Spinal cord (tissue), 10 donors: ENCODE measurements around the gene C17orf113. TPM values are rescaled to one million over a fixed set of nuclear protein-coding genes. Genes with fewer than 3 reads are reported as not detected.

ENCODE experiments used
- DNase-seq, 6 donors: peaks; one replicate each; pipeline versions ENCODE4 v3.0.0 to v3.0.0-alpha.2; 2013 to 2015; ENCODE audit warnings: low spot score in 6 of 6, low read depth in 4 of 6
- H3K27ac ChIP-seq: one replicate; pipeline ENCODE4 v1.5.1; 2013; ENCODE audit warnings: low read depth, low read length, control low read depth
- H3K27me3 ChIP-seq: one replicate; pipeline ENCODE4 v1.6.1; 2013; ENCODE audit warnings: low read length; ENCODE audit not compliant: control insufficient read depth, insufficient read depth
- H3K36me3 ChIP-seq: one replicate; pipeline ENCODE4 v1.6.1; 2013; ENCODE audit warnings: low read length; ENCODE audit not compliant: control insufficient read depth, insufficient read depth
- H3K4me1 ChIP-seq: one replicate; pipeline ENCODE4 v1.6.1; 2013; ENCODE audit warnings: low read length; ENCODE audit not compliant: control insufficient read depth, insufficient read depth
- H3K4me3 ChIP-seq: one replicate; pipeline ENCODE4 v1.5.1; 2013; ENCODE audit warnings: low read depth, low read length, control low read depth
- H3K9me3 ChIP-seq: one replicate; pipeline ENCODE4 v1.6.1; 2013; ENCODE audit warnings: low read length; ENCODE audit not compliant: control insufficient read depth, insufficient read depth
- WGBS: methylation state at CpG from one replicate; pipeline ENCODE4 v1.1.5; 2013; ENCODE audit warnings: missing lambda C conversion rate; ENCODE audit not compliant: insufficient coverage; 5-methylcytosine and 5-hydroxymethylcytosine counted together
- polyA plus RNA-seq, 2 donors: library from polyadenylated mRNA; unstranded; fragments of 120-200 nt; gene quantifications; one replicate each; pipeline ENCODE4 v1.2.1, GENCODE V29; 2013; ENCODE audit not compliant: insufficient read length in 2 of 2
- total RNA-seq, 2 donors: library from RNA; depleted of rRNA in 1 of 2; stranded (reverse); fragments of 120-200 nt in 1 of 2; fragments of >200 nt in 1 of 2; gene quantifications; one replicate each; pipeline versions ENCODE4 v1.2.3 to v1.2.4, GENCODE V29; 2013 to 2014
- donor health status: healthy.

The C17orf113 gene
- total and polyA plus RNA-seq, 4 donors, result 3.0 to 4.5 (median 3.2) TPM

- no peak overlapping the region for H3K4me3 ChIP-seq
- H3K27ac ChIP-seq, result no peak overlapping the region
- no peaks in the 10 kb centered on the region for H3K9me3 ChIP-seq
- peaks cover 31% of the 10 kb centered on the region for H3K27me3 ChIP-seq
- no peak for DNase-seq
- no peaks in the 10 kb centered on the region for H3K36me3 ChIP-seq
- WGBS, result 6% methylated on average over 62 of the region's 67 CpGs
- peaks cover 9% of the 10 kb centered on the region for H3K4me1 ChIP-seq
Measured at GRCh38 chr17:42072323-42073187, 22.2 kb upstream of the C17orf113 start.

GRCh38 chr17:42071810-42072209 is 21.4 kb upstream of the C17orf113 start:
- no peak overlapping the region for H3K27ac ChIP-seq
- H3K9me3 ChIP-seq, result no peaks in the 10 kb centered on the region
- DNase-seq, result no peak
- no peaks in the 10 kb centered on the region for H3K36me3 ChIP-seq
- H3K4me3 ChIP-seq, result no peak overlapping the region
- peaks cover 12% of the 10 kb centered on the region for H3K4me1 ChIP-seq
- WGBS, result no CpG with 5 or more reads among the region's 3 CpGs
- peaks cover 31% of the 10 kb centered on the region for H3K27me3 ChIP-seq

DNA sequence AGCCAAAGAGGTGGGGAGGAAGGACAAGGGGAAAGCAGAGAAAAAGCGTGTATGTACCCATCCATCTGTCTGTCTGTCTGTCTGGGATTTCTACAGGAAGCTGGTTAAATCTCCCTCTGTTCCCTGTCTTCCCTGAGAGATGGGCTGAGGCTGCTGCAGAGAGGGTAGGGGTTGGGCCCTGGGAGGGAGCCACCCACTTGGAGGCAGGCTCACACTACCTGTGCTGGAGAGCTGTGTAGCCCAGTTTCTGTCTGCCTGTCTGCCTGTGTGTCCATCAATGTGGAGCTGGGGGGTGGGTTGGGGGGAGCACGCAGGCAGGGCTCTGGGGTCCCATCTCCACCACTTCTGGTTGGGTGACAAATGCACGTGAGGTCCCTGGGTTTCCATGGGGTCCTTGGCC is 18.6 kb upstream of the C17orf113 start:
- 82% methylated on average over 2 of the region's 3 CpGs for WGBS
- Histone ChIP-seq H3K4me3 (no peak overlapping the region), H3K4me1 (peaks cover 15% of the 10 kb centered on the region), H3K27me3 (peaks cover 31% of the 10 kb centered on the region), H3K27ac (no peak overlapping the region), H3K36me3 (no peaks in the 10 kb centered on the region), H3K9me3 (no peaks in the 10 kb centered on the region)
- no peak for DNase-seq

DNA sequence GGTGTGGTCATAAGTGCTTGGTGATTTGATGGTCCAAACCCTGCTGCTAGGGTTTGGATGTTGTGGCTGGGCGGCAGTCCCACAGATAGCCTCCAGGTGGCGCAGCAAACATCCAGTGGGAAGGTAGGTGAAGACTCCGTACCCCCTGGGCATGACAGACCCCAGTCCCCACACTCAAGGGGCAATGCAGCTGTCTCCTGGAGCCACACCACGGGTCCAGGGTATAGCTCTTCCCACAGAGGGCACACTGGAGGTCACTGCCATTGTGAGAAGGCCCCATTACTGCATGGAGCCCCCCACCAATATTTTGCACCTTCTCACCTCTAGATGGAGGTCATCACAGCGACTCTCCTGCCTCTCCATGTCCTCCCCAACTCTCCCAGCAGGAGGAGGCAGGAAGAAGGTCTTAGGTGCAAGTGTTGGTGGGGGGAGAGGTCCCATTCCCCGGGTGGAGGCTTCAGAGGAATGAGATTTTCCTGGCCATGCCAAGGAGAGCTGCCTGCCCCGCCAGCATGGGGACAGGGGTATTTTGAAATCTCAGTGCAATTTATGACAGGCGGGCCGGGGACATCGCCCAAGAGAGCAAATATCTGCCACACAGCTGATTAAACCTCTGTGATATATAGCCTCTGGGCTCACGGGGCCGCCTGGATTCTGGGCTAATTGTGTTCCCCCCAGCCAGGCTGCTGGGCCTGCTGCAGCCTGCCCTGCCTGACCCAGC is 17.1 kb upstream of the C17orf113 start:
- peak in 4 of 6 donors; percentile 11 to 55 (median 38) for DNase-seq

DNA sequence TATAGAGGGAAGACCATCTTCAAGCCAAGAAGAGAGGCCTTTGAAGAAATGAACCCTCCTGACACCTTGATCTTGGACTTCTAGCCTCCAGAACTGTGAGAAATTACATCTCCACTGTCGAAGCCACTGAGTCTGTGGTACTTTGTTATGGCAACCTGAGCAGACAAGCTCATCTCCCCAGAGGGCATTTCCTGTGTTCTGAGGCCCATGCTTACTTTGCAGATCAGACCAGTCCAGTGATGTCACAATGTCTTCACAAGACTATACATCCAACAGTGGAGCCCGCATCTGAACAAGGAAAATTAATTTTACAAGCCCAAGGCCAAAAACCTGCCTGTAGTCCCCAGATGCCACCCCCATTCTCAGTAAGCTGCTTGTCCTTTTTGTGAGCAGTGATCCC is 14.8 kb upstream of the C17orf113 start:
- Histone ChIP-seq H3K4me3 (no peak overlapping the region), H3K27me3 (no peaks in the 10 kb centered on the region), H3K36me3 (no peaks in the 10 kb centered on the region), H3K27ac (no peak overlapping the region), H3K4me1 (peaks cover 19% of the 10 kb centered on the region), H3K9me3 (no peaks in the 10 kb centered on the region)
- no peak for DNase-seq
- 60% methylated on average over 1 of the region's 2 CpGs for WGBS

More for the DNA sequence above, 17.1 kb upstream of the C17orf113 start:
- Histone ChIP-seq H3K36me3 (no peaks in the 10 kb centered on the region), H3K27me3 (peaks cover 18% of the 10 kb centered on the region), H3K4me1 (peaks cover 19% of the 10 kb centered on the region), H3K27ac (no peak overlapping the region), H3K9me3 (no peaks in the 10 kb centered on the region), H3K4me3 (no peak overlapping the region)
- WGBS, result 19% methylated on average over 7 of the region's 12 CpGs

GRCh38 chr17:42062681-42063080 is 12.3 kb upstream of the C17orf113 start:
- Histone ChIP-seq H3K36me3 (no peaks in the 10 kb centered on the region), H3K9me3 (no peaks in the 10 kb centered on the region), H3K27ac (no peak overlapping the region), H3K4me3 (no peak overlapping the region), H3K27me3 (no peaks in the 10 kb centered on the region), H3K4me1 (peaks cover 15% of the 10 kb centered on the region)
- no peak for DNase-seq
- 83% methylated on average over 14 of the region's 14 CpGs for WGBS

DNA sequence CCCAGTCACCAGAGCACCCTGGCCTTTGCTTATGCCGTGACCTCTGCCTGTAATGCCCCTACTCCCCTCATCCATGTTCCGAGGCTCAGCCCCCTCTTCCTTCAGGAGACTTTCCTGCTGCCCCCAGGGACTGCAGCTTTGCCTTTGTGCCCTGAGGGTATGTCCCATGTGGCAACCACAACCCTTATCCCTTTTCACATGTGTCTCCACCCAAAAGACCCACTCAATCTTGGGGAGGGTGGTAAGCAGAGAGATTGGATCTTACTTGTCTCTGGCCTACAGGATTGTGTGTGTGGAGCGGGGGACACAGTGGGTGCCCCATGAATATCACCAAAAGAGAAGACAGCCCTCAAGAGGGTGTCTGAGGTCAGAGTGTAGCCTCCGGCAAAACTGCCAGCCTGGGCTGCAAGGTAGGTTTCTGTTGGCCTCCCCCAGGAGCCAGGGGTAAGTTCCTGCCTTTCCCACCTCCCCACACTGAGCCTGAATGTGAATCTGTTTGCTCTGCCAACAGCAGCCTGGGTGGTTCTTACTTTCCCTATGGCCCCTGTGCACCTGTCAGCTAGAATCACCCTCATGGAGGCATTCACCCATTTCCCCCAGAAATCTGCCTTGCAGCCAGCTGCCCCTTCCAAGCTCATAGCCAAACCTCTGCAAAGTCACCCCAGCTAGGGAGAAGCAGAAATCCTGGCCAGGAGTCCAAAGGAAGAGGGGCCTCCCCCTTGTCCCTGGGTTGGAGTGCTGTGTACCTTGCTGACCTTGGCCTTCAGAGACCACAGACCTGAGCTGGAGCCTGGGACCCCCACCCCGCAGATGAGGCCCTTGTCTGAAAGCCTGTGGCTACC is 11.5 kb upstream of the C17orf113 start:
- no peak overlapping the region for H3K27ac ChIP-seq
- no peak overlapping the region for H3K4me3 ChIP-seq
- no peak for DNase-seq
- no peaks in the 10 kb centered on the region for H3K27me3 ChIP-seq
- H3K36me3 ChIP-seq, result no peaks in the 10 kb centered on the region
- WGBS, result 66% methylated on average over 5 of the region's 5 CpGs
- peaks cover 10% of the 10 kb centered on the region for H3K4me1 ChIP-seq
- H3K9me3 ChIP-seq, result no peaks in the 10 kb centered on the region

- H3K4me3 ChIP-seq, result no peak overlapping the region
- peaks cover 14% of the 10 kb centered on the region for H3K4me1 ChIP-seq
- no peaks in the 10 kb centered on the region for H3K36me3 ChIP-seq
- WGBS, result 85% methylated on average over 4 of the region's 4 CpGs
- no peaks in the 10 kb centered on the region for H3K9me3 ChIP-seq
- no peak for DNase-seq
- H3K27me3 ChIP-seq, result peaks cover 3% of the 10 kb centered on the region
- no peak overlapping the region for H3K27ac ChIP-seq
Measured at GRCh38 chr17:42060231-42060630, 9.8 kb upstream of the C17orf113 start.

GRCh38 chr17:42059815-42060214 is 9.4 kb upstream of the C17orf113 start:
- Histone ChIP-seq H3K4me3 (no peak overlapping the region), H3K4me1 (peaks cover 15% of the 10 kb centered on the region), H3K27me3 (peaks cover 7% of the 10 kb centered on the region), H3K36me3 (no peaks in the 10 kb centered on the region), H3K27ac (no peak overlapping the region), H3K9me3 (no peaks in the 10 kb centered on the region)
- WGBS, result 100% methylated on average over 1 of the region's 4 CpGs
- DNase-seq, result no peak
